ENCODE results near the gene BCL2L2.

DNA sequence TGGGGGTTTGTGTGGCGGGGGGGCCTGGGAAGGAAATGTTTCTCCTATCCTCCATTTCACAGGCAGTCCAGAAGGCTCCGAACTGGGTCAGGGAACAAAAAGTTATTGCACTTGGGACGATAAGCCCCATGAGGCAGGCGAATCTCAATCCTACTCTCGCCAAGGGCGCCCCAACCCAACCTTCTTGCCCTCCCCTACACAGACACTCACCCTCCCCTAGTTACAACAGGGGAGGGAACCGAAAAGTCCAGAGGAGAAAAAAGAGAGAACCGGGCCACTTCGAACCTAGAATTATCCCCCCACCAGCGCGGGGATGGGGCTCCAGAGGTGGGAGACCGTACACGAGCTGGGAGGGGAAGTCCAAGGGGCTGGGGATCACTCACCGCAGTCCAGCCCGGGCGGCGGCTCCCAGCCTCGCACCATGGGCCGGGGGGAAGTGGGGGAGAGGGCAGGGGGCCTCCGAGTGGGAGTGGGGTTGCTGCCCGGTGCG lies 21.1 kb upstream of the BCL2L2 start:
- TF ChIP-seq, protein P1, sequence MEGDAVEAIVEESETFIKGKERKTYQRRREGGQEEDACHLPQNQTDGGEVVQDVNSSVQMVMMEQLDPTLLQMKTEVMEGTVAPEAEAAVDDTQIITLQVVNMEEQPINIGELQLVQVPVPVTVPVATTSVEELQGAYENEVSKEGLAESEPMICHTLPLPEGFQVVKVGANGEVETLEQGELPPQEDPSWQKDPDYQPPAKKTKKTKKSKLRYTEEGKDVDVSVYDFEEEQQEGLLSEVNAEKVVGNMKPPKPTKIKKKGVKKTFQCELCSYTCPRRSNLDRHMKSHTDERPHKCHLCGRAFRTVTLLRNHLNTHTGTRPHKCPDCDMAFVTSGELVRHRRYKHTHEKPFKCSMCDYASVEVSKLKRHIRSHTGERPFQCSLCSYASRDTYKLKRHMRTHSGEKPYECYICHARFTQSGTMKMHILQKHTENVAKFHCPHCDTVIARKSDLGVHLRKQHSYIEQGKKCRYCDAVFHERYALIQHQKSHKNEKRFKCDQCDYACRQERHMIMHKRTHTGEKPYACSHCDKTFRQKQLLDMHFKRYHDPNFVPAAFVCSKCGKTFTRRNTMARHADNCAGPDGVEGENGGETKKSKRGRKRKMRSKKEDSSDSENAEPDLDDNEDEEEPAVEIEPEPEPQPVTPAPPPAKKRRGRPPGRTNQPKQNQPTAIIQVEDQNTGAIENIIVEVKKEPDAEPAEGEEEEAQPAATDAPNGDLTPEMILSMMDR (conservative IDR thresholded peaks at IDR 0.05), result no peak
- no peak for TF ChIP-seq ZFX (IDR thresholded peaks at IDR 0.05)

Measured in C4-2B (cell line).